Activated naive CD8-positive, alpha-beta T cell treated with anti-CD3 and anti-CD28 coated beads, Interleukin-2, amount 50 U/mL, for 16 hours (primary cell): ENCODE results near the gene BMP8B.
"Not testable (repeated sequence)": the region's sequence is repeated elsewhere in the genome, so short reads cannot be mapped to it uniquely, and the experiment has no call there.

Experiments used
- DNase-seq: peaks from one replicate; pipeline ENCODE4 v3.0.0-alpha.2; 2020; ENCODE audit warnings: low read depth, low spot score

BMP8B gene, protein sequence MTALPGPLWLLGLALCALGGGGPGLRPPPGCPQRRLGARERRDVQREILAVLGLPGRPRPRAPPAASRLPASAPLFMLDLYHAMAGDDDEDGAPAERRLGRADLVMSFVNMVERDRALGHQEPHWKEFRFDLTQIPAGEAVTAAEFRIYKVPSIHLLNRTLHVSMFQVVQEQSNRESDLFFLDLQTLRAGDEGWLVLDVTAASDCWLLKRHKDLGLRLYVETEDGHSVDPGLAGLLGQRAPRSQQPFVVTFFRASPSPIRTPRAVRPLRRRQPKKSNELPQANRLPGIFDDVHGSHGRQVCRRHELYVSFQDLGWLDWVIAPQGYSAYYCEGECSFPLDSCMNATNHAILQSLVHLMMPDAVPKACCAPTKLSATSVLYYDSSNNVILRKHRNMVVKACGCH

GRCh38 chr1:39788758-39789570, at the start of gene BMP8B:
Gene BMP8B, minus strand, starts transcription at chr1:39788865. Its CDS starts 380 bp downstream, at chr1:39788485.
- no peak for DNase-seq

GRCh38 chr1:39836595-39837110, 48.0 kb upstream of the BMP8B start:
- no peak for DNase-seq

DNA sequence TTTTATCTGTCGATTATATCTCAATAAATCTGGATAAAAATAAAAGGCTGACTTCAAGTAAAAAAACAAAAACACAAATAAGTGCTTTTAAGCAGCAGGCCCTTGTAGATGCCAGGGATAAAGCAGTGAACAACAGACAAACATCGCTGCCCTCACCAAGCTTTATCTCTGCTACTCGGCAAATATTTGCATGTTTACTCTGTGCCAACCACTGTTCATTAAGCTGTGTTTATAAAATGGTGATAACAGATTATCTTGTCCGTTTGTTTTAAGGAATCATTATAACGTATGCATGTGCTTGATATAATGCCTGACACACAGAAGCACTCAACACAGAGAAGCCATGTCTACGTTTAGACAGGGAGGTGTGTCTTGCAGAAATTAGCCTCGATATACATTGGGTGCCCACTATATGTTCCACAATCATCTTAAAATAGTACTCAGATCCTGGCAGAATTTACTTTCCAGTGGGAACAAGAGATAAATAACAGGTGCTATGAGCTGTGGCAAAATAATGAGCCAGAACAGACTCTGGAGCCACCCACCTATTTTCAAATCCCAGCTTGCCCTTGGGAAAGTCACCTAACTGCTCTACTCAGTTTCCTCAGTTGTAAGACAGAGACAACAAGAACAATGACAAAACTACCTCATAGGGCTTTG, 47.4 kb upstream of the BMP8B start:
- DNase-seq, result no peak

DNA sequence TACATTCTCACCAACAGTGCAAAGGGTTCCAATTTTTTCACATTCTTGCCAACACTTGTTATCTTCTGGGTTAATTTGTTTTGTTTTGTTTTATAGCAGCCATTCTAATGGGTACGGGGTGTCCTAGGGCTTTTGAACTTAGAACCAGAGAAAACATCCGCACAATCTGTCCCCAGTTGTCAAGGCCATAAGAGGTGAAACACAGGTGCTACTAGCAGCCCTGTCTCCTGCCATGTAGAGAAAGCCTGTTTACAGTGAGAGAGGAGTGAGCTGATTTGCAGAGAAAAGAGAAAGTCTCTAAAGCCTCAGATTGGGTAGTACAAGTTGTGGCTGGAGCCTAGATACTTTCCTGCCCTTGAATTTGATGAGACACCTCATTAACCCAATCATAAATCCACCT, 46.4 kb upstream of the BMP8B start:
- DNase-seq, result no peak

- no peak for DNase-seq
Observed at GRCh38 chr1:39833621-39834385, 45.1 kb upstream of the BMP8B start.

DNA sequence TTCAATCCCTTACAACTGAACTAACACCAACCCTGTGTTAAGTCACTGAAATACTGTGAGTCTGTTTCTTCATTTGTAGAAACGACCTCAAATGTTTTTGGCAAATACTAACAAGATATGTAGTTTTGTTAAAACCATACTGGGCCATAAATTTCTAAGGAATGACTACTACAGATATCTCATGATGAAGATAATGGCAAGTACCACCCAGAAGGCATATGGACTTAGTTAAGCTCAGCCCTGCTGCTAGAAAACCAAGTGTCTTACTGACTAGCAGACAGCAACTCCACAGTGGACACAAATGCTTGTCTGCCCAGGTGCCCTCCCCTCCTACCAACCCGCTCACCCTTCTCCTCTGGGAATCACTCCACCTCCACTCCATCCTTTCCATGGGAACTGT, 44.5 kb upstream of the BMP8B start:
- DNase-seq, result no peak

DNA sequence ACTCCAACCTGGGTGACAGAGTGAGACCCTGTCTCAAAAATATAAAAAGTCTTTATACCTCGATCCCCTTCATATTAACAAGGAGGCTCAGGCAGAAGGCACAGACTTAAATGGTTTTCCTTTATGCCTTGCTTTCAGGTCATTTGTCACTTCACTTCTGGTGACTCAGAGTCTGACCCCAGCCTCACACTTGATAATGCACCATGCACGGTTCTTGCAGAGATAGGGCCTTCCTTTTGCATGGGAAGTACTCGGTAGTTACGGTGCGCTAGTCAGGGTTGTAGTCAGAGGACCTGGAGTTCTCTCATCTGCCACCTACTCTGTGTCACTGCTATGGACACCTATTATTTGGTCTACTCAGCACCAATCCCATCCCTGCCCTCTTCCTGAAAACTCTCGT, 43.6 kb upstream of the BMP8B start:
- no peak for DNase-seq

GRCh38 chr1:39829791-39830533, 41.3 kb upstream of the BMP8B start:
- DNase-seq, result no peak

- no peak for DNase-seq
Observed at GRCh38 chr1:39828734-39829133, 40.1 kb upstream of the BMP8B start.

DNA sequence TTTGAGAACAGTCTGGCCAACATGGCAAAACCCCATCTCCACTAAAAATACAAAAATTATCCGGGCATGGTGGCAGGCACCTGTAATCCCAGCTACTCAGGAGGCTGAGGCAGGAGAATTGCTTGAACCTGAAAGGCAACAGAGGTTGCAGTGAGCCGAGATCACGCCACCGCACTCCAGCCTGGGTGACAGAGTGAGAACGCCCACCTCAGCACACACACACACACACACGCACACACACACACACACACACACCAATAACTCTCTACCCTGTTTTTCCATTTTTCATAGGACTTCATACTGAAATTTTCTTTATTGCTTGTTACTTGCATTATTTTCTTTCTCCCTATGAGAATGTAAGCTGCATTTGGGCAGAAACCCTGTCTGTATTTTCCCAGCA, 39.6 kb upstream of the BMP8B start:
- DNase-seq, result not testable (repeated sequence)

- no peak for DNase-seq
Observed at GRCh38 chr1:39827201-39827600, 38.5 kb upstream of the BMP8B start.

DNA sequence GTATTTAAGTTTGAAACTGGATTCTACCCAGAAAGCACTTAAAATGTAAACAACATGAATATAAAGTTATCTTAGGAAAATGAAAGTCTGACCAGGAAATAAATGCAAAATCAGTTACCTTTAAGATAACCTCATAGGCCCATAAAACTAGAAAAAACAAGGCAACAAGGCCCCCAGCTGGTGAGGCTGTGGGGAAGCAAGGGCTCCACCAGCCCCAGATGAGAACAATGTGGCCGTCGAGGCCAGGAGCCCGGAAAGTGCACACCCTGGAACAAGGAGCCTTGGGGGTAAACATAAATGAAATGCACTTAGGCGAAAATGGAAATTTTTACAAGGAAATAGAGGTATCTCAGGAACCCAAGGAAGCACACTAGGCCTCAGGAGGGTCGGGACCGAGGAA, 37.9 kb upstream of the BMP8B start:
- DNase-seq, result no peak

DNA sequence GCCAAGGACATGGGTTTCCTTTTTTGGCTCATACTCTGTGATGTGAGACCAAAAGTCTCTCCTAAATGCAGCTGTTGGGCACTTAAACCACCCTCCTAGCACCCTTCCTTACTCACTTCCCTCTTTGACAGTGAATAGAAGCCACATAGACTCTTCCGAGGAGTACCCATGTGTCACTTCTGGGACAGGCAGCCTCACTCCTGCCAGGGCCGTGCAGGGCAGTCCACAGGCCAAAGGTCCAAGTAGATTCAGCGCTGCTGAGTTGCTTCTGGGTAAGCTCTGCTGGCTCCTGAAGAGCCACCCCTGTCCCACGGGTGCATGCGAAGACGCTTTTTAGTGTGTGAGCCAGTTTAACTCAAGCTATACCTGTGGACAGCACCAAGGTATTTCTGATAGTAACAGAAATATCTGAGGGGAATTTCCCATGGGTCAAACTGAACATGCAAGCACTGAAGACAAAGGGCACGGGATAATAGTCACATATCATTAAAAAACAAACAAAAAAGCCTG, 36.8 kb upstream of the BMP8B start:
- DNase-seq, result no peak

- not testable (repeated sequence) for DNase-seq
Observed at GRCh38 chr1:39823450-39823849, 34.8 kb upstream of the BMP8B start.

DNA sequence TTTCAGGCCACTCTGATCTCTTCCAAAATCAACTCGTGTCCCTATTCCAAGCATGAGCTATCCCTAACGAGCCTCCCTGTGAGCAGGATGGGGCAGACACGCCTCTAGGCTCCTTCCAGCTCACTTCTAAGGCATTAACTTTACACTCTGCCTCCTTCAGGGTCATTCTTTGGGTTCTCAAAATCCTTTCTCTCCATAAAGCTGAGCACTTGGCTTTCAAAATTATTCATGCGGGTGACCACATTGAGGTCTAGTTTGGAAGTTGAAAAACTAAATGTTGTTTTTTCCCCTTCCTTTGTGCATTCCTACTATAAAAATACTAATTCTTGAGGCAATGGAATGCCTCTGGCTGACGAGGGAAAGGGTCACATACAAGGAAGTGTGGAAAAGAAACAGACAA, 33.5 kb upstream of the BMP8B start:
- DNase-seq, result no peak

GRCh38 chr1:39819091-39819812, 30.6 kb upstream of the BMP8B start:
- DNase-seq, result no peak

GRCh38 chr1:39818482-39818881, 29.8 kb upstream of the BMP8B start:
- no peak for DNase-seq

- DNase-seq, result peak; percentile 7
Observed at GRCh38 chr1:39817091-39817932, 28.6 kb upstream of the BMP8B start.
